ENCODE results near the gene SRRM4. TPM values are rescaled to one million over a fixed set of nuclear protein-coding genes. Genes with fewer than 3 reads are reported as not detected.
A peak's percentile ranks its signal among the peaks of the same experiment; 100 is the strongest.

SRRM4 gene
- total RNA-seq, 2 experiments from 2014 or later: not detected

- TF ChIP-seq CTCF (IDR thresholded peaks at IDR 0.05): no peak
- peaks cover 3 to 12% of the 10 kb centered on the region in 2 experiments for H3K27me3 ChIP-seq (ENCODE audit: control insufficient read depth in 1 of 2, insufficient read depth in 2 of 2, low read length in 2 of 2)
- DNase-seq: no peak
- no peaks in the 10 kb centered on the region for H3K36me3 Mint-ChIP-seq (ENCODE audit: low read depth)
- H3K9me3 ChIP-seq (ENCODE audit: control insufficient read depth in 1 of 2, insufficient read depth in 1 of 2, low read length in 2 of 2): peaks cover 0 to 23% of the 10 kb centered on the region in 2 experiments
- peaks cover 7% of the 10 kb centered on the region for H3K9me3 Mint-ChIP-seq
- H3K27ac ChIP-seq (ENCODE audit: low read depth in 1 of 2, low read length in 2 of 2): no peak overlapping the region
- no peak overlapping the region for H3K4me3 Mint-ChIP-seq
- no peaks in the 10 kb centered on the region for H3K4me1 ChIP-seq (ENCODE audit: insufficient read depth, low read length)
- ChIA-PET CTCF (no interaction called here), POLR2A (no interaction called here)
- intact Hi-C loops (cut with DNase I, micrococcal nuclease): no loop called here
- no peaks in the 10 kb centered on the region for H3K4me1 Mint-ChIP-seq (ENCODE audit: low read depth)
- H3K4me3 ChIP-seq (ENCODE audit: low read length): no peak overlapping the region
- ATAC-seq (ENCODE audit: poor library complexity): no peak
- H3K27me3 Mint-ChIP-seq: peaks cover 51% of the 10 kb centered on the region
- no peaks in the 10 kb centered on the region for H3K36me3 ChIP-seq (ENCODE audit: insufficient read depth, low read length)
- no peak overlapping the region for H3K27ac Mint-ChIP-seq
Observed at GRCh38 chr12:119151445-119152026, 170.2 kb downstream of the SRRM4 start.

GRCh38 chr12:119153477-119154434, 172.4 kb downstream of the SRRM4 start:
- no peaks in the 10 kb centered on the region for H3K4me1 Mint-ChIP-seq (ENCODE audit: low read depth)
- H3K27ac Mint-ChIP-seq: no peak overlapping the region
- Histone ChIP-seq H3K9me3 (ENCODE audit: control insufficient read depth in 1 of 2, insufficient read depth in 1 of 2, low read length in 2 of 2) (peaks cover 0 to 38% of the 10 kb centered on the region in 2 experiments), H3K4me1 (ENCODE audit: insufficient read depth, low read length) (no peaks in the 10 kb centered on the region), H3K27me3 (ENCODE audit: control insufficient read depth in 1 of 2, insufficient read depth in 2 of 2, low read length in 2 of 2) (peaks cover 3 to 12% of the 10 kb centered on the region in 2 experiments), H3K27ac (ENCODE audit: low read depth in 1 of 2, low read length in 2 of 2) (no peak overlapping the region), H3K36me3 (ENCODE audit: insufficient read depth, low read length) (no peaks in the 10 kb centered on the region), H3K4me3 (ENCODE audit: low read length) (no peak overlapping the region)
- no peak for TF ChIP-seq CTCF (IDR thresholded peaks at IDR 0.05)
- ChIA-PET CTCF (no interaction called here), POLR2A (no interaction called here)
- DNase-seq: peak in 1 of 14 experiments; percentile 3
- ATAC-seq (ENCODE audit: poor library complexity): no peak
- H3K9me3 Mint-ChIP-seq: peaks cover 4% of the 10 kb centered on the region
- no peaks in the 10 kb centered on the region for H3K36me3 Mint-ChIP-seq (ENCODE audit: low read depth)
- H3K4me3 Mint-ChIP-seq: no peak overlapping the region
- intact Hi-C loops (cut with DNase I, micrococcal nuclease): no loop called here
- peaks cover 51% of the 10 kb centered on the region for H3K27me3 Mint-ChIP-seq

GRCh38 chr12:119154435-119154818, 173.1 kb downstream of the SRRM4 start:
- Histone ChIP-seq H3K4me3 (ENCODE audit: low read length) (no peak overlapping the region), H3K27me3 (ENCODE audit: control insufficient read depth in 1 of 2, insufficient read depth in 2 of 2, low read length in 2 of 2) (peaks cover 3 to 12% of the 10 kb centered on the region in 2 experiments), H3K9me3 (ENCODE audit: control insufficient read depth in 1 of 2, insufficient read depth in 1 of 2, low read length in 2 of 2) (peaks cover 0 to 38% of the 10 kb centered on the region in 2 experiments), H3K4me1 (ENCODE audit: insufficient read depth, low read length) (no peaks in the 10 kb centered on the region), H3K36me3 (ENCODE audit: insufficient read depth, low read length) (no peaks in the 10 kb centered on the region), H3K27ac (ENCODE audit: low read depth in 1 of 2, low read length in 2 of 2) (no peak overlapping the region)
- no peak for DNase-seq
- intact Hi-C loops (cut with DNase I, micrococcal nuclease): no loop called here
- Mint-ChIP-seq H3K4me3 (no peak overlapping the region), H3K9me3 (peaks cover 4% of the 10 kb centered on the region), H3K4me1 (ENCODE audit: low read depth) (no peaks in the 10 kb centered on the region), H3K27me3 (peaks cover 48% of the 10 kb centered on the region), H3K36me3 (ENCODE audit: low read depth) (no peaks in the 10 kb centered on the region), H3K27ac (no peak overlapping the region)
- ChIA-PET CTCF (no interaction called here), POLR2A (no interaction called here)
- no peak for ATAC-seq (ENCODE audit: poor library complexity)
- no peak for TF ChIP-seq CTCF (IDR thresholded peaks at IDR 0.05)

All from CD4-positive, alpha-beta T cell (primary cell).